ENCODE results near the gene GOLT1A. TPM values are rescaled to one million over a fixed set of nuclear protein-coding genes. Genes with fewer than 3 reads are reported as not detected.

Gene GOLT1A
- total and polyA plus RNA-seq, 2 of the 8 experiments (the other 6 are each of a cell fraction or from before 2014, with no cell fraction given): 7.5 to 8.5 TPM

DNA sequence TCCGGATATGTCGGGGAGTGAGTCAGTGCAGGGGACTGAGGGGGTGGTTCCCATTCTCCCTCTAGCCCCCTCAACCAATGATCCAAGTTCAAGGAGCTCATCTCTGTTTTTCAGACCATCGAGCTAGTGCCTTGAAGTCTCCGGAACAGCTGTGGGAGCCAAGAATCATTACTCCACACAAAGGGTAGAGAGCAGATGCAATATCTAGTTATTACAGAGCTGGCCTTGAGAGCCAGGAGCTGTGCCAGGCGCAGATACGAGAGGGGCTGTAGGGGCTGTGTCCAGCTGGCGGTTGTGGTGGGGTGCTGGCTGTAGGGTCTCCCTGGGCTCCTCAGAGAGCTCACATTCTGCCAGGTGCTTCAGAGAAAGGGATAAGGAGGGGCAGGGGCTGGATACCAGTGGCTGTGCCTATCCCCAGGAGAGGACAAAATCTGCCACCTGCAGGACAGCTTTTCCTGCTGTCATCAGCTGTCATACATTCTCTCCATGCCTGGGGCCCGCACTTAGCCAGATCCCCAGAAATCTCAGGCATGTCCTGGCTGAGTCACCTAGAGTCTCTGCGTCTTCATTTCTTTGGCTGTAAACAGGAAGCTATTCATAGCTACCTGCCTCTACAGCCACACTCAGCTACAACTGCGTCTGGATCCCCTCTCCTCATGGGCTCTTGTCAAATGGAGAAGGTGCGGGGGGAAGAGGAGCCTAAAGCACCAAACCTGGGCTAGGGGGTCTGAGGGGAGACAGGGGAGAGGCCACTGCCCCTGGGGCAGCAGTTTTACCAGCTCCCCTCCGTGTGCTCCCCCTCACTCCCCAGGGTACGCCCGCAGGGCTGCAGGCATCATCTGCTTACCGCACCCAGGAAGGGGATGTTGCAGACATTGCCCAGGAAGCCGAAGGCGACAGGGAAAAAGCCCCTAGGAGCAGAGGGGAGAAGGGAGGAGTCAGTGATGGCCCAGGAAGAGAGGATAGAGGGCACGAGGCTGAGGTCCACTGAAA lies 15.1 kb downstream of the GOLT1A start:
- H3K4me1 ChIP-seq (replicated peaks in 1 of 4; ENCODE audit: control insufficient read depth in 3 of 4, insufficient read depth in 4 of 4, low read length in 3 of 4): peaks cover 0 to 5% (median 0%) of the 10 kb centered on the region in 4 experiments; a peak in 3 of 7 replicates
- H3K23me2 ChIP-seq (ENCODE audit: low read depth, low read length): peaks cover 7% of the 10 kb centered on the region
- H3K36me3 ChIP-seq (ENCODE audit: control insufficient read depth in 2 of 4, insufficient read depth in 4 of 4, low read length in 3 of 4): no peaks in the 10 kb centered on the region; a peak in 1 of 8 replicates
- WGBS, 2 experiments (ENCODE audit: extremely low coverage in 1 of 2, insufficient coverage in 1 of 2, insufficient read length in 1 of 2, insufficient replicate concordance in 2 of 2, low coverage in 1 of 2, low lambda C conversion rate in 2 of 2, missing lambda C conversion rate in 1 of 2): 83% methylated on average over 18 of the region's 18 CpGs; no CpG with 5 or more reads in 1 of the 2 experiments
- H3K14ac ChIP-seq (ENCODE audit: insufficient read length): no peak overlapping the region
- peaks cover 0 to 6% of the 10 kb centered on the region in 2 experiments for H4K20me1 ChIP-seq (replicated peaks in 1 of 2; ENCODE audit: control insufficient read depth in 1 of 2, insufficient read depth in 2 of 2, low read length in 2 of 2)
- no peaks in the 10 kb centered on the region for H3K79me2 ChIP-seq (ENCODE audit: control insufficient read depth in 1 of 2, insufficient read depth in 2 of 2, low read length in 2 of 2)
- H3K23ac ChIP-seq (ENCODE audit: insufficient read length): no peak overlapping the region
- no peak overlapping the region for H3K18ac ChIP-seq (ENCODE audit: extremely low read depth, low read length)
- H3K4ac ChIP-seq (replicated peaks; ENCODE audit: insufficient read length, low read depth, low read length): no peak overlapping the region
- no peak overlapping the region for H4K8ac ChIP-seq (ENCODE audit: extremely low read depth, insufficient read depth, low read length)
- H2BK5ac ChIP-seq (ENCODE audit: low read depth, low read length): no peak overlapping the region
- H3K79me1 ChIP-seq (ENCODE audit: low read depth, low read length): peaks cover 5% of the 10 kb centered on the region
- POLR2A ChIA-PET (ENCODE audit: partially characterized antibody): interaction anchor here (1.0 to 3.2 kb wide), 3 partner anchors 8 to 63 kb away, joined by 3 to 11 read pairs (median 10); no protein-coding TSS in a partner anchor
- no peak overlapping the region for H4K5ac ChIP-seq (ENCODE audit: insufficient read length, low read depth, low read length)
- H3K4me3 ChIP-seq (ENCODE audit: extremely low read depth in 1 of 4, insufficient read depth in 2 of 4, low read depth in 3 of 4, low read length in 4 of 4): no peak overlapping the region
- H3K27me3 ChIP-seq (replicated peaks in 1 of 4; ENCODE audit: control insufficient read depth in 3 of 4, extremely low read depth in 1 of 4, insufficient read depth in 3 of 4, low read length in 3 of 4): no peaks in the 10 kb centered on the region
- peak overlapping the region; percentile 69; the same call in 1 of the 2 replicates for H2BK12ac ChIP-seq (ENCODE audit: low read depth, low read length)
- no peak overlapping the region; the same call in 1 of the 2 replicates for H2AK5ac ChIP-seq (ENCODE audit: low read depth, low read length)
- H2BK120ac ChIP-seq (replicated peaks; ENCODE audit: low read depth, low read length): no peak overlapping the region
- H4K91ac ChIP-seq (replicated peaks; ENCODE audit: insufficient read length, low read length): no peak overlapping the region
- H3K9me3 ChIP-seq (ENCODE audit: insufficient read depth in 2 of 2, low read depth in 1 of 2, low read length in 1 of 2): no peaks in the 10 kb centered on the region
- no peak overlapping the region for H2BK20ac ChIP-seq (ENCODE audit: low read length)
- H3K9ac ChIP-seq (replicated peaks in 1 of 4; ENCODE audit: extremely low read depth in 1 of 4, low read depth in 3 of 4, low read length in 3 of 4): no peak overlapping the region
- peak in 1 of 2 experiments; percentile 29 for DNase-seq (ENCODE audit: low read depth in 1 of 2, low spot score in 2 of 2)
- CTCF ChIA-PET (ENCODE audit: partially characterized antibody): interaction anchor here (0.5 to 12.6 kb wide), 24 partner anchors 8 to 339 kb away, joined by 3 to 360 read pairs (median 4); partner anchors contain the start of genes ETNK2, GOLT1A, PLEKHA6 and REN
- H2AFZ ChIP-seq (ENCODE audit: low read length): no peak overlapping the region
- no peak overlapping the region for H2BK15ac ChIP-seq (ENCODE audit: low read length)
- no peak for FAIRE-seq
- H3K27ac ChIP-seq (ENCODE audit: low read depth, low read length): no peak overlapping the region; the same call in 1 of the 2 replicates
- H3K4me2 ChIP-seq (ENCODE audit: insufficient read depth in 1 of 2, low read depth in 2 of 2, low read length in 2 of 2): no peak overlapping the region
- H3K56ac ChIP-seq (replicated peaks; ENCODE audit: insufficient read length, low read depth, low read length): no peak overlapping the region
- TF ChIP-seq SRF (IDR thresholded peaks at IDR 0.05; ENCODE audit: low read depth, low read length): no peak
- TF ChIP-seq, protein P1, sequence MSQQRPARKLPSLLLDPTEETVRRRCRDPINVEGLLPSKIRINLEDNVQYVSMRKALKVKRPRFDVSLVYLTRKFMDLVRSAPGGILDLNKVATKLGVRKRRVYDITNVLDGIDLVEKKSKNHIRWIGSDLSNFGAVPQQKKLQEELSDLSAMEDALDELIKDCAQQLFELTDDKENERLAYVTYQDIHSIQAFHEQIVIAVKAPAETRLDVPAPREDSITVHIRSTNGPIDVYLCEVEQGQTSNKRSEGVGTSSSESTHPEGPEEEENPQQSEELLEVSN (IDR thresholded peaks at IDR 0.05): no peak
- TF ChIP-seq SIN3A (conservative IDR thresholded peaks at IDR 0.05 in 1 of 2, IDR thresholded peaks at IDR 0.05 in 1 of 2; ENCODE audit: low read depth in 1 of 2, low read length in 2 of 2): 0 out of 4 replicates have a peak, but pooled peaks of 1 of the 2 experiments have one; percentile 34
- TF ChIP-seq TAF1 (IDR thresholded peaks at IDR 0.05; ENCODE audit: low read depth, low read length): no peak
- no peak for TF ChIP-seq RBBP5 (IDR thresholded peaks at IDR 0.05; ENCODE audit: borderline replicate concordance, low read depth, low read length)
- no peak for TF ChIP-seq BCL11A (IDR thresholded peaks at IDR 0.05; ENCODE audit: low read depth in 2 of 2, low read length in 2 of 2)
- TF ChIP-seq SP1 (IDR thresholded peaks at IDR 0.05; ENCODE audit: low read depth, low read length): no peak
- TF ChIP-seq JUND (IDR thresholded peaks at IDR 0.05; ENCODE audit: low read length): 0 out of 2 replicates have a peak, but pooled peaks have one; percentile 4
- TF ChIP-seq BRCA1 (IDR thresholded peaks at IDR 0.05; ENCODE audit: low read depth, low read length): no peak
- TF ChIP-seq TCF12 (IDR thresholded peaks at IDR 0.05; ENCODE audit: low read depth, low read length): no peak
